VCaP (cell line): ENCODE measurements around the gene PEAK1.

Source experiments
- H3K27ac ChIP-seq: fragments of 450-650 bp; 2 replicates; pipeline ENCODE4 v1.5.1; 2017
- TF ChIP-seq, protein P1 (sequence below): fragments of 450-650 bp; conservative IDR thresholded peaks from 2 replicates; pipeline ENCODE4 v1.5.1; 2017; ENCODE audit warnings: mild to moderate bottlenecking, moderate library complexity

The PEAK1 gene

DNA sequence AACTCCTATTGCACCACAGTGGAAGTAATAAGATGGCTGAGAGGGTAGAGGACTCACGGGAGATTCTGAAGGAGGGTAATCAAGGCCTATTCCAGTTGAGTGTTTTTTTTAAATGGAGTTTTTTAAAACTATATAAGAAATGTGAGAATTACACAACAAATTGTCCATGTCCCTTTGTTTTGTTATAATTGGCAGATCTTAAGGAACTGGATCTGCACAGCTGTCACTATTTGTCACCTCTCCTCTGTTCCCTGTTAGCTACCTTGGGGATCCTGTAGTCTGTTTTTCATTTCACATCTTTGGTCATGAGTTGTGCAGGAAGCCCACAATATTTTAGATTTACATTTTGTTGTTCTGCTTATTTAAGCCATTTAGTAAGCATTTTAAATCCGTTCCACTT, 271.7 kb downstream of the PEAK1 start:
- H3K27ac ChIP-seq = no peak overlapping the region
- TF ChIP-seq, protein P1, sequence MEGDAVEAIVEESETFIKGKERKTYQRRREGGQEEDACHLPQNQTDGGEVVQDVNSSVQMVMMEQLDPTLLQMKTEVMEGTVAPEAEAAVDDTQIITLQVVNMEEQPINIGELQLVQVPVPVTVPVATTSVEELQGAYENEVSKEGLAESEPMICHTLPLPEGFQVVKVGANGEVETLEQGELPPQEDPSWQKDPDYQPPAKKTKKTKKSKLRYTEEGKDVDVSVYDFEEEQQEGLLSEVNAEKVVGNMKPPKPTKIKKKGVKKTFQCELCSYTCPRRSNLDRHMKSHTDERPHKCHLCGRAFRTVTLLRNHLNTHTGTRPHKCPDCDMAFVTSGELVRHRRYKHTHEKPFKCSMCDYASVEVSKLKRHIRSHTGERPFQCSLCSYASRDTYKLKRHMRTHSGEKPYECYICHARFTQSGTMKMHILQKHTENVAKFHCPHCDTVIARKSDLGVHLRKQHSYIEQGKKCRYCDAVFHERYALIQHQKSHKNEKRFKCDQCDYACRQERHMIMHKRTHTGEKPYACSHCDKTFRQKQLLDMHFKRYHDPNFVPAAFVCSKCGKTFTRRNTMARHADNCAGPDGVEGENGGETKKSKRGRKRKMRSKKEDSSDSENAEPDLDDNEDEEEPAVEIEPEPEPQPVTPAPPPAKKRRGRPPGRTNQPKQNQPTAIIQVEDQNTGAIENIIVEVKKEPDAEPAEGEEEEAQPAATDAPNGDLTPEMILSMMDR = no peak

DNA sequence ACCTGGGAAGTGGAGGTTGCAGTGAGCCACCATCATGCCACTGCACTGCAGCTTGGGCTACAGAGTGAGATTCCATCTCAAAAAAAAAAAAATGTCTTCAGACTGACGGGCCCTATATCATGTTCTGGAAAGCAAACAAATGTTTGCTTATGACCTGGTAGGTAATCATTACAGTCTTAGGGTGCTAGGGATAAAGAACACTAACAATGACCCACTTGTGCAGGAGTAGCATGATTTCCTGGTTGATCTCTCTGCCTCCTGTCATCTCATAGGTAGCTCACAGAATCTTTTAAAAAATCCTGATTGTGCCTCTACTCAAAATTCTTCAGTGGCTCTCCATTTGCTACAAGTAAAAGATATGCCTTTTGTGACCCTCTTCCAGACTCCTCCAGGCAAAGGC, 274.5 kb downstream of the PEAK1 start:
- TF ChIP-seq, protein P1 = no peak
- H3K27ac ChIP-seq = no peak overlapping the region

DNA sequence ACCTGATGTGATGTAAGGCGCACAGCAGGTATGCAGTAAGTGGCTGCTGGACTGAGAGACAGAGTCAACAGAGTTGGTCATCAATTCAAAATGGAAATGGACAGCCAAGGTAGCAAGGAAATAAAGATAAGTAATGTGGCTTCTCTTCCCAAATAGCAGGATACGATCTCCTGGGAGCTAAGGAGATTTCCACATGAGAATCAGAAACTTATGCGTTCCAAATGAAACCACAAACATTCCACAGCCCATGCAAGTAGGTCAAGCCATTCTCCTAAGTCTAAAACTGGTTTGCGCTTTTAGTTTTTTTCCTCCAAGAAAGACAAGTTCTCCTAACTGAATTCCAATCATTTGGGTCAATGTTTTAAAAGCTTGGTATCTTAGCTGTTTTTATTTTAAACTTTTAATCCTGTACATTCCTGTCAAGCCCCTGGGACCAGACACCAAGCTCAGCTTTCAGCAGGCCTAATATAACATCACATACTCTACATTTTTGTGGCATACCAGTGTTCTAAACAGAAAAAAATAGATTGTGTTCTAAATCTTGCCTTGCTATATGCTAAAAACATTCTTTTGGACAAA, 275.3 kb downstream of the PEAK1 start:
- no peak overlapping the region for H3K27ac ChIP-seq

DNA sequence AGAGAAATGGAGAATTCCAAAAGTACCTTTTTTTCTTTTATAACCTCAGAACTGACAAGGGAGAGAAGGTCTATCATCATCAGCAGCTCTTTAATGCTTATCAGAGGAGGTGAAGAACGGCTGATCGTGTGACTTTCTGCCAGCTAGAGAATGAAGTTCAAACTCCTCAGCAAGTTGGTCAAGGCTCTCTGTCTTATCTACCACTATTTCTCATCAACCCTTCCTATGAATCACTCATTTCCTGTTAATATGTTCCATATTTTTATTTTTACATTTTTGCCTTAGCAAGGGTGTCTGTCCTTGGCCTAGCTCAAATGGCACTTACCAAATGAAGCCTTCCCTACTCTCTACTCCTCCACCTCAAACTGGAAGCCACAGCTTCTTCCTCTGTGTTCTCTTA, 275.9 kb downstream of the PEAK1 start:
- no peak overlapping the region for H3K27ac ChIP-seq
- TF ChIP-seq, protein P1 = no peak

More for the DNA sequence above, 275.3 kb downstream of the PEAK1 start:
- TF ChIP-seq, protein P1 = no peak

DNA sequence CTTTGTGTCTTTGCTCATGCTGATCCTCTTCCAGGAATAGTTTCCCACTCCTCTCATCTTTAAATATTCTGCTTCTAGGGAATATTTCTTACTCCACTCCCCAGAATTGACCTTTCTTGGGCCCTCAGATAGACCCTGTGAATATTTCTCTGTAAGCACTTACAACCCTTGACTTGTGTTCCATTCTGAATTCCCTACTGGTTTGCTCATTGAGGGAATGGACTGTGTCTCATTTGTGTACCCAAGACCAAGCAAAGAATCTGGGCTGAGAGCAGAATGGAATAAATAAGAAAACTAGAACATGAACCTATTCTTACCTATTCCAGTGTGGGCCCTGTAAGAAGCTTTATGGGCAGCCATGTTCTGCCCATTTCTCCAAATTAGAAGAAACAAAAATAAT, 276.3 kb downstream of the PEAK1 start:
- TF ChIP-seq, protein P1 = no peak
- no peak overlapping the region for H3K27ac ChIP-seq

DNA sequence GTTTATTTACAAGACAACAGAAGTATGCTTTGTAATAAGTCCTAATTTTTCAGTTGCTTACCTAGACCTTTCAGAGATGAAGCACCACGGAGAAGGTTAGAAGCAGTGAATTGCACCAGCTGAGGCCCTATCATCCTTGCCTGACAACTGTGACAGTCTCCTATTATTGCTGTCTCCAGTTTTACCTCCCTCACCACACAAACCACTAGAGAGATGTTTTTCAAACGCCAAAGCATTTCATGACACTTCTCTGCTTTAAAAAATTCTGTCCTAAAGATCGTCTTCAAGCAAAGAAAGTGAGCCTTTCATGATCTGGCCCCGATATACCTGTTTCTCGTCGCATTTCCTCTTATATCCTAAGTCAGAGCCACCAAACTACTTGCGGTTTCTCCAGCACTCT, 276.7 kb downstream of the PEAK1 start:
- TF ChIP-seq, protein P1 = no peak
- H3K27ac ChIP-seq = no peak overlapping the region

DNA sequence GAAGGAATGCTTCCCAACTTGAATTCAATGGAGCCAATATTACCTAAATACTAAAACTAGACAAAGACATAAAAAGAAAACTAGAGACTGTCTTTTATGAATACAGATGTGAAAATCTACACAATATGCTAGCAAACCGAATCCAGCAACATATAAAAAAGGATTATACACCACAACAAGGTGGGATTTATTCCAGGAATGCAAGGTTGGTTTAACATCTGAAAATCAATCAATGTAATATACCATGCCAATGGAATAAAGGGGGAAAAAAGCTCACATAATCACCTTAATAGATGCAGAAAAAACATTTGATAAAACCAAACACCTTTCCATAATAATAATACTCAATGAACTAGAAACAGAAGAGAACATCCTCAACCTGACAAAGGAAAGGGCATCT, 279.7 kb downstream of the PEAK1 start:
- H3K27ac ChIP-seq = no peak overlapping the region
- TF ChIP-seq, protein P1 = no peak
